Measurements from ENCODE around the gene CGB8. TPM values are rescaled to one million over a fixed set of nuclear protein-coding genes. Genes with fewer than 3 reads are reported as not detected.
"Not testable (repeated sequence)": the region's sequence is repeated elsewhere in the genome, so short reads cannot be mapped to it uniquely, and the experiment has no call there.

CGB8 gene
- total RNA-seq, 1 donor from 2014 or later, result not detected

DNA sequence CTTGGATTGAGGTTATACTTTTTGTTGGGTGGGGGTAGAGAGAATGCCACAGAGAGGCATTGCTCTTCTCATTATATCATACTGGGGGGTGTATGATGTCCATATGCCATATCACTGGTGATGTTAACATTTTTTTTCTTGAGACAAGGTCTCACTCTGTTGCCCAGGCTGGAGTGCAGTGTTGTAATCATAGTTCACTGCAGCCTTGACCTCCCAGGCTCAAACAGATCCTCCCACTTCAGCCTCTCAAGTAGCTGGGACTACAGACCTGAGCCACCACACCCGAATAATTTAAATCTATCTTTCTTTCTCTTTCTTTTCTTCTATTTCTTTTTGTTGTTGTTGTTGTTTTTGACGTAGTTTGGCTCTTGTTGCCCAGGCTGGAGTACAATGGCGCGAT lies 31.5 kb upstream of the CGB8 start:
- no peak for TF ChIP-seq CTCF (IDR thresholded peaks at IDR 0.05)
- H3K9me3 Mint-ChIP-seq (ENCODE audit: unreplicated experiment), result no peaks in the 10 kb centered on the region
- DNase-seq (ENCODE audit: extremely low spot score, unreplicated experiment), result no peak
- H3K36me3 Mint-ChIP-seq (ENCODE audit: unreplicated experiment), result no peaks in the 10 kb centered on the region
- no peak overlapping the region for H3K4me3 Mint-ChIP-seq (ENCODE audit: unreplicated experiment)
- no peak overlapping the region for H3K27ac Mint-ChIP-seq (ENCODE audit: unreplicated experiment)
- no peaks in the 10 kb centered on the region for H3K27me3 Mint-ChIP-seq (ENCODE audit: unreplicated experiment)
- peaks cover 6% of the 10 kb centered on the region for H3K4me1 Mint-ChIP-seq (ENCODE audit: unreplicated experiment)

- H3K36me3 Mint-ChIP-seq (ENCODE audit: unreplicated experiment); DNase-seq (ENCODE audit: extremely low spot score, unreplicated experiment); H3K4me3 Mint-ChIP-seq (ENCODE audit: unreplicated experiment); H3K4me1 Mint-ChIP-seq (ENCODE audit: unreplicated experiment); H3K27ac Mint-ChIP-seq (ENCODE audit: unreplicated experiment); H3K9me3 Mint-ChIP-seq (ENCODE audit: unreplicated experiment): not testable (repeated sequence)
- peaks cover 33% of the 10 kb centered on the region for H3K27me3 Mint-ChIP-seq (ENCODE audit: unreplicated experiment)
- TF ChIP-seq CTCF (IDR thresholded peaks at IDR 0.05), result peak; percentile 76
Observed at GRCh38 chr19:49074869-49075268, 26.0 kb upstream of the CGB8 start.

DNA sequence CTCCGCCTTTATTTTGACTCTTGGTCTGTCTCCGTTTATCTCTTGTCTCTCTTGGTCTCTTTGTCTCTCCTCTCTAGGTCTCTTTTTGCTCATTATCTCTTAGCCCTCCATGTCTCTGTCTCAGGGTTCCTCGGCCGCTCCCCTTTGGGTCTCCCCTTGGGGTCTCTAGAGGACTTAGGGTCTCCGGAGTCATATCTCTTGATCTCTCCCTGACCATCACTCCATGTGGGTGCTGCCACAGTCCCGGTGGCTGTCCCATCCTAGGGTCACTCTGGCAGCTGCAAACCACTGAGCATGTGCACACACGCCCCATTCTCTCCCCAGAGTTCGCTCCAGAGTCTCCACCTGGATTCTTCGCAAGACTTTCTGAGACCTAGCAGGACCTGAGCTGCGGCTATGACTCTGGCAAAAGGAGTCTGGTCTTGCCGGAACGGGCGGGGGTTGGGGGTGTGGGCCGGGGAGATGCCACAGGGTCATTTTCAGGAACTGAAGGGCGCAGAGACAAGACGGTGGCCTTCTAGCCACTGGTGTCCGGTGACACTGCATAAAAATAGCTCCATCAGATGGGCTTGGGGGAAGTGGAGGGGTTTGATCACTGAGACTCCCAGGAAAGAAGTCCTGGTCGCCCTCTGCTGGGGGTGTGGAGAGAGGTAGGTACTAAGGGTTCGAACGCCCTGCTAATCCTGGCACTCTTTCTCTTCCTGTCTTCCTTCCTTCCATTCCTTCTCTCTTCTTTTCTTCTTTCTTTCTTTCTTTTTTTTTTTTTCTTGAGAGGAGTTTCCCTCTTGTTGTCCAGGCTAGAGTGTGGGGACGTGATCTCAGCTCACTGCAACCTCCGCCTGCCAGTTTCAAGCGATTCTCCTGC lies 24.8 kb upstream of the CGB8 start:
- H3K27me3 Mint-ChIP-seq (ENCODE audit: unreplicated experiment), result peaks cover 41% of the 10 kb centered on the region
- no peak overlapping the region for H3K4me3 Mint-ChIP-seq (ENCODE audit: unreplicated experiment)
- peaks cover 7% of the 10 kb centered on the region for H3K9me3 Mint-ChIP-seq (ENCODE audit: unreplicated experiment)
- peaks cover 4% of the 10 kb centered on the region for H3K36me3 Mint-ChIP-seq (ENCODE audit: unreplicated experiment)
- H3K27ac Mint-ChIP-seq (ENCODE audit: unreplicated experiment), result no peak overlapping the region
- peaks cover 9% of the 10 kb centered on the region for H3K4me1 Mint-ChIP-seq (ENCODE audit: unreplicated experiment)
- peak; percentile 30 for TF ChIP-seq CTCF (IDR thresholded peaks at IDR 0.05)
- no peak for DNase-seq (ENCODE audit: extremely low spot score, unreplicated experiment)

DNA sequence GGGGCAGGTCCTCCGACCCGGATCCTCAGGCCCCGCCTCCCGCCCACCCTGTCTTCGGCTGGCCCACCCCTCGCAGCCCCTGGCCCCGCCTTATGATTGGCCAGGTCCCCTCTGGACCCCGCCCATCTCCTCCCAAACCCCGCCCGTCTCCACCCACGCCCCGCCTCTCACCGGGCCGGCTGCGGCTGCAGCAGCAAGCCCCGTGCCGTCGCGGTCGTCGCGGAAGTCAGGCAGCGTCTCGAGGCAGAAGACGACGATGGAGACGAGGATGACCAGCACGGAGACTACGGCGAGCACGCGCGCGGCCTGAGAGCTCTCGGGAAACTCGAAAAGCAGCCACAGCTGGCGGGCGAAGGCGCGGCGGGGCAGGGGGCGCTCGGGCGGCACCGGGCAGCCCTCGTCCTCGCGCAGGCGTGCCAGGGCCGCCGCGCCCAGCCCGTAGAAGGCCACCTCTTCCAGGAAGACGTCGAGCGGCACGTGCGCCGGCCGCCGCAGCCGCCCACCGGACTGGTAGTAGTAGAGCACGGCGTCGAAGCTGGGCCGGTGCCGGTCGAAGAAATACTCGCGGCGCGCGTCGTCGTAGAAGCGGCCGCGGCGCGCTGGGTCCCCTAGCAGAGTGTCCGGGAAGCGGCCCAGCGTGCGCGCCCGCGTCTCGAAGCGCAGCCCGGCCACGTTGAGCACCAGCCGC lies 23.1 kb upstream of the CGB8 start:
- no peak for TF ChIP-seq CTCF (IDR thresholded peaks at IDR 0.05)
- Mint-ChIP-seq H3K27ac (ENCODE audit: unreplicated experiment) (no peak overlapping the region), H3K4me1 (ENCODE audit: unreplicated experiment) (peaks cover 9% of the 10 kb centered on the region), H3K27me3 (ENCODE audit: unreplicated experiment) (peaks cover 54% of the 10 kb centered on the region), H3K9me3 (ENCODE audit: unreplicated experiment) (peaks cover 7% of the 10 kb centered on the region), H3K36me3 (ENCODE audit: unreplicated experiment) (peaks cover 4% of the 10 kb centered on the region), H3K4me3 (ENCODE audit: unreplicated experiment) (no peak overlapping the region)
- no peak for DNase-seq (ENCODE audit: extremely low spot score, unreplicated experiment)

GRCh38 chr19:49070416-49070815 lies 21.5 kb upstream of the CGB8 start:
- TF ChIP-seq CTCF (IDR thresholded peaks at IDR 0.05), result no peak
- H3K27ac Mint-ChIP-seq (ENCODE audit: unreplicated experiment), result no peak overlapping the region
- peaks cover 7% of the 10 kb centered on the region for H3K9me3 Mint-ChIP-seq (ENCODE audit: unreplicated experiment)
- DNase-seq (ENCODE audit: extremely low spot score, unreplicated experiment), result no peak
- H3K4me1 Mint-ChIP-seq (ENCODE audit: unreplicated experiment), result peaks cover 12% of the 10 kb centered on the region
- H3K4me3 Mint-ChIP-seq (ENCODE audit: unreplicated experiment), result no peak overlapping the region
- peaks cover 68% of the 10 kb centered on the region for H3K27me3 Mint-ChIP-seq (ENCODE audit: unreplicated experiment)
- H3K36me3 Mint-ChIP-seq (ENCODE audit: unreplicated experiment), result peaks cover 4% of the 10 kb centered on the region
